GM11168 (cell line): Measurements from ENCODE around the gene KRTAP5-10.
"Not testable (repeated sequence)": the region's sequence is repeated elsewhere in the genome, so short reads cannot be mapped to it uniquely, and the experiment has no call there.

Experiments used
- in situ Hi-C: fragments of 300-500 bp; cut with MboI; formaldehyde crosslinking; loops from one replicate; pipeline ENCODE4 v1.12.0; 2022; ENCODE audit warnings: low sequenced_read_pairs; ENCODE audit not compliant: unreplicated experiment

KRTAP5-10 gene

GRCh38 chr11:71604798-71605488, 39.6 kb downstream of the KRTAP5-10 start:
- in situ Hi-C loops: not testable (repeated sequence)

DNA sequence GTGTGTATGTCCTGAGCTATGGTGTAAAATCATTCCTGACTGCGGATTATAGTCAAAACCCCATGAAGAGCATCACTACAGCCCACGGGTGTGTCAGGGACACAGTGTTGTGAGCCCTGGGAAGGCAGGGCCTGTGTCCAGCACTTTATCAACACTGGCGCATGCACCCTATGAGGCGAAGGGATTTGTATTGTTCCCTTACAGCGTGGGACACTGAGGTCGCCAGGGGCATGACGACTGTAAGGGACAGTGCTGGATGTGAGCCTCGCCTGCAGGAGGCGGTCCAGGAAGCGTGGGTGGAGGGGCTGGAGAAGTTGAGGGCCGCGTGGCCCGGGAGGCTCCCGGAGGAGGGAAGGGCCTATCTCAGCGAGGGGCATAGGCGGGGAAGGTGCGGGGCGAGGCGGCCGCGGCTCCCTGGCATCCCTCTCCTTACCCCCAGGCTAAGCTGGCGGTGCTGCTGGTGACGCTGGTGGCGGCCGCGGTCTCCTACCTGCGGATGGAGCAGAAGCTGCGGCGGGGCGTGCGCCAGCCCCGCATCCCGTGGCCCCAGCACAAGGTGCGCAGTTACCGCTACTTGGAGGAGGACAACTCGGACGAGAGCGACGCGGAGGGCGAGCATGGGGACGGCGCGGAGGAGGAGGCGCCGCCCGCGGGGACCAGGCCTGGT, 41.6 kb downstream of the KRTAP5-10 start:
- in situ Hi-C loops: not testable (repeated sequence)

DNA sequence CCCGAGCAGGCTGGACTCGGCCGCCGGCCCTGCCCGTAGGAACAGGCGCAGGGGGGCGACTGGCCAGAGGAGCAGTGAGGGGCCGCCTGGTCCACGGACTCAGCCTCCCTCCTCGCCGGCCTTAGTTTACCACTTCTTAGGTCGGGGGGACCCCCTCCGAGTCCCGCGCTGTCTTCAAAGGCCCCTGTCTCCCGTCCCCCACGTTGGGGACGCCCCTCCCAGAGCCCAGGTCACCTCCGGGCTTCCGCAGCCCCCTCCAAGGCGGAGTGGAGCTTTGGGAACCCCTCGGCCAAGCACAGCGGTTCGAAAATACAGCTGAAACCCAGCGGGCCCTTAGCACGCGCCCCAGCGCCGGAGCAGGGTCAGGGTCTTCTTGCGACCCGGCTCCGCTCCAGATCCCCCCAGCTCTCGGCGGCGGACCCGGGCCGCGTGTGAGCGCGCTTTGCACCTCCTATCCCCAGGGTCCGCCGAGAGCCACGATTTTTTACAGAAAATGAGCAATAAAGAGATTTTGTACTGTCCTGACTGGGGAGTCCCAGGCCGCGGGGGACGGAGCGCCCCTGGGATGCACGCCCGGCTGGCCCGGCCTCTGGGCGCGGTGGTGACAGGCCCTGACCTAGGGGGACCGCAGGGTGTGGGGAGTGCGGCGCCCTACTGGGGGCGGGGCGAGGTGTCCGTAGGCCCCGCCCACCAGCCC, 42.3 kb downstream of the KRTAP5-10 start:
- in situ Hi-C loops: not testable (repeated sequence)

- in situ Hi-C loops: not testable (repeated sequence)
Observed at GRCh38 chr11:71608272-71608671, 42.9 kb downstream of the KRTAP5-10 start.

DNA sequence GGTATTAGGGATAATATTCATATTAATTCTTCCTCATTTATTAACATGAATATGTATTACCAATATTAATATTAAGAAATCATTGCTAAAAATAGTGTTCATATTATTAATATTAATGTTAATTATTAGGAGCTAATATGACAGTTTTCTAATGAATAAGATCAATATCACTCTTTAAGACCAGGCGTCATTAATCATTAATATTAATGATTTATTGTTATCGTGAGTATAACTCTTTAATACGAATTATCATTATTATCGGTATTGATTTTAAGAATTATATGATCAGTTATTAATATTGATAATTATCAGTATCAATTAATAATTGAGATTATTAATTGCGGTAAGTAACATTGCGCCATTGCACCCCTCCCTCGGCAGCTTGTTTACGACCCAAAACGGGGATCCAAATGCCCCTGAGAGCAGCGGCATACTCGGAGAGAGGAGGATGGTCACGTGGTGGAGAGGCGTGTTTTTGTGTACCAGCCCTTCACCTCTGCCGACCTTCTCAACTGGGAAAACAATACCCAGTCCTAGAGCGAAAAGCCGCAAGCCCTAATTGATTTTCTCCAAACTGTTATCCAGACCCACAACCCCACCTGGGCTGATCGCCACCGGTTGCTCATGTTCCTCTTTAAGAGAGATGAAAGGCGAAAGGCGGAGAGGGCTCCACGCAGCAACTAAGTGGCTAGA, 46.0 kb downstream of the KRTAP5-10 start:
- in situ Hi-C loops: not testable (repeated sequence)

DNA sequence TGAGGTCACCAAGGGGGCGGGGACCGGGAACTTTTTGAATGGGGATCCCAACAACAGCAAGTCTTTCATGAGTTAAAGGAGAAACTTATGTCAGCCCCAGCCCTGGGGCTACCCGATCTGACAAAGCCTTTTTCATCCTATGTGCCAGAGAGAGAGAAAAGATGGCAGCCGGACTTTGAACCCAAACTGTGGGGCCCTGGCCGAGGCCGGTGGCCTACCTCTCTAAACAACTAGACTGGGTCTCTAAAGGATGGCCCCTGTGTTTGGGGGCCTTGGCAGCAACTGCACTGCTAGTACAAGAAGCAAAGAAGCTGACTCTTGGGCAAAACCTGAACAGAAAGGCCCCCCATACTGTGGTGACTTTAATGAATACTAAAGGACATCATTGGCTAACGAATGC, 48.6 kb downstream of the KRTAP5-10 start:
- in situ Hi-C loops: not testable (repeated sequence)

DNA sequence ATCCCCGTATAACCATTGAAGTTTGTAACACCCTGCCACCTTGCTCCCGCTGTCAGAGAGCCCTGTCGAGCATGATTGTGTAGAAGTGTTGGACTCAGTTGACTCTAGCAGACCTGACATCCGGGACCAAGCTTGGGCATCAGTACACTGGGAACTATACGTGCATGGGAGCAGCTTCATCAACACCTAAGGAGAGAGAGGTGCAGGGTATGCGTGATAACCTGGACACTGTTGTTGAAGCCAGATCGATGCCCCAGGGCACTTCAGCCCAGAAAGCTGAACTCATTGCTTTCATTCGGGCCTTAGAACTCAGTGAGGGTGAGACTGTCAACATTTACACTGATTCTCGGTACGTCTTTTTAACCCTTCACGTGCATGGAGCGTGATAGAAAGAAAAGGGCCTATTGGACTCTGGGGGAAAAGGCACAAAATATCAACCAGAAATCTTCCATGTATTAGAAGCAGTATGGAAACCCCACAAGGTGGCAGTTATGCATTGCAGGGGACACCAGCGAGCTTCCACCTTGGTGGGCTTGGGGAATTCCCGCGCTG, 49.1 kb downstream of the KRTAP5-10 start:
- in situ Hi-C loops: not testable (repeated sequence)

GRCh38 chr11:71615003-71615402, 49.6 kb downstream of the KRTAP5-10 start:
- in situ Hi-C loops: not testable (repeated sequence)
